Measurements from ENCODE around the gene CIITA. TPM values are rescaled to one million over a fixed set of nuclear protein-coding genes. Genes with fewer than 3 reads are reported as not detected.
A peak's percentile ranks its signal among the peaks of the same experiment; 100 is the strongest.

CIITA gene
- total RNA-seq, 4 donors from 2014 or later = 27.7 to 107 (median 60.9) TPM

DNA sequence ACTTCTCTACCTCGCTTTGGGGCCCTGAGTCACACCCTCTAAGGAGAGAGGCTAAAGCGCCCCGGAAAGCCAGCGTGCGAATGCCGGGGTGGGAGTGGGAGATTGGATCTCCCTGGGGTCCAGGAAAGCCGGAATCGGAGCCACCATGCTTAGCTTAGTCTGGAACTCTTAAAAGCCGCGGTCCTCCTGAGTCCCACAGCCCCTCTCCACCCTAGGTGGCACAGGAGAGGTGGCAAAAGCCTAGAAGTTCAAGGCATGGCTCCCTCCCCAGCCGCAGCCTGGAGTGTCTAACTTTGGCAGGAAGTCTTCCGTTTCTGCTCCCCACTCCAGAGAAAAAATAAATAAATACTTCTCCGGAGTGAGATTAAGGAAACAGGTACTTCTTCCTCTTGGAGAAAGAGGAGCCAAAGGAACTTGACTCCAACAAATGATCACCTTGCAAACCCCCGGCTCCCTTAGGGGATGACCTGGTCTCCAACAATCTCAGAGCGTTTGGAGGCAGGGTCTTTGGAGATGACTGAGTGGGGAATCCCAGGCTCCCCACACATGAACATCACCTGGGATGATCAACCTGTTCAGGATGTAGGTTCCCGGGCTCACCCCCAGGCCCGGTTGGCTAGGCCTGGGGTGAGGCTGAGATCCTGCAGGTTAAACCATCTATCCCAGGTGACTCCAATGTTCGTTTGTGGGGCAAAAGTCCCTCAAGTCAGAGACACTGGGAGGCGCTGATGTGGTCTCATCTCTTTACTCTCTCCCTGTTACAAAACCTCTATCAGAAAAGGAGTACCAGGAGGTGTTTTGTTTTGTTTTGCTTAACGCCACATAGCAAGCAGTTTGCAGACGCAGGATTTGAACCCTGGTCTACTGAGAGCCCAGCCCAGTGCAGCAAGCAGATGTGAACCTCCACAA lies 2.9 kb downstream of the CIITA start:
- H3K9me3 ChIP-seq = no peaks in the 10 kb centered on the region
- H3K27me3 ChIP-seq = no peaks in the 10 kb centered on the region
- DNase-seq = peak in 2 of 3 donors; percentile 29 to 60
- H3K36me3 ChIP-seq = no peaks in the 10 kb centered on the region
- peaks cover 3 to 15% (median 5%) of the 10 kb centered on the region in 4 donors for H3K4me1 ChIP-seq
- peak overlapping the region; percentile 76 to 90 (median 84) for H3K27ac ChIP-seq
- TF ChIP-seq, protein P1, sequence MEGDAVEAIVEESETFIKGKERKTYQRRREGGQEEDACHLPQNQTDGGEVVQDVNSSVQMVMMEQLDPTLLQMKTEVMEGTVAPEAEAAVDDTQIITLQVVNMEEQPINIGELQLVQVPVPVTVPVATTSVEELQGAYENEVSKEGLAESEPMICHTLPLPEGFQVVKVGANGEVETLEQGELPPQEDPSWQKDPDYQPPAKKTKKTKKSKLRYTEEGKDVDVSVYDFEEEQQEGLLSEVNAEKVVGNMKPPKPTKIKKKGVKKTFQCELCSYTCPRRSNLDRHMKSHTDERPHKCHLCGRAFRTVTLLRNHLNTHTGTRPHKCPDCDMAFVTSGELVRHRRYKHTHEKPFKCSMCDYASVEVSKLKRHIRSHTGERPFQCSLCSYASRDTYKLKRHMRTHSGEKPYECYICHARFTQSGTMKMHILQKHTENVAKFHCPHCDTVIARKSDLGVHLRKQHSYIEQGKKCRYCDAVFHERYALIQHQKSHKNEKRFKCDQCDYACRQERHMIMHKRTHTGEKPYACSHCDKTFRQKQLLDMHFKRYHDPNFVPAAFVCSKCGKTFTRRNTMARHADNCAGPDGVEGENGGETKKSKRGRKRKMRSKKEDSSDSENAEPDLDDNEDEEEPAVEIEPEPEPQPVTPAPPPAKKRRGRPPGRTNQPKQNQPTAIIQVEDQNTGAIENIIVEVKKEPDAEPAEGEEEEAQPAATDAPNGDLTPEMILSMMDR (IDR thresholded peaks at IDR 0.05) = no peak
- TF ChIP-seq POLR2A (IDR thresholded peaks at IDR 0.05) = no peak
- peak overlapping the region; percentile 50 to 67 (median 58) for H3K4me3 ChIP-seq

- Histone ChIP-seq H3K4me3 (peak overlapping the region in 3 of 4 donors; percentile 50 to 67 (median 56)), H3K27ac (peak overlapping the region; percentile 76 to 90 (median 84)), H3K36me3 (no peaks in the 10 kb centered on the region), H3K4me1 (peaks cover 3 to 15% (median 5%) of the 10 kb centered on the region in 4 donors), H3K9me3 (no peaks in the 10 kb centered on the region), H3K27me3 (no peaks in the 10 kb centered on the region)
- peak in 1 of 3 donors; percentile 38 for DNase-seq
- no peak for TF ChIP-seq POLR2A (IDR thresholded peaks at IDR 0.05)
- TF ChIP-seq, protein P1 (IDR thresholded peaks at IDR 0.05) = no peak
Observed at GRCh38 chr16:10880594-10881452, 3.8 kb downstream of the CIITA start.

- no peak overlapping the region for H3K4me3 ChIP-seq
Observed at GRCh38 chr16:10881479-10882030, 4.6 kb downstream of the CIITA start.

GRCh38 chr16:10883004-10883403 lies 6.0 kb downstream of the CIITA start:
- Histone ChIP-seq H3K27me3 (no peaks in the 10 kb centered on the region), H3K4me3 (no peak overlapping the region), H3K4me1 (peaks cover 3 to 15% (median 8%) of the 10 kb centered on the region in 4 donors), H3K27ac (peak overlapping the region in 3 of 4 donors; percentile 14 to 89 (median 65)), H3K36me3 (no peaks in the 10 kb centered on the region), H3K9me3 (no peaks in the 10 kb centered on the region)
- DNase-seq = peak in 1 of 3 donors; percentile 58
- TF ChIP-seq, protein P1 (IDR thresholded peaks at IDR 0.05) = no peak
- no peak for TF ChIP-seq POLR2A (IDR thresholded peaks at IDR 0.05)

More at GRCh38 chr16:10881479-10882030, 4.6 kb downstream of the CIITA start:
- Histone ChIP-seq H3K4me1 (peaks cover 3 to 15% (median 8%) of the 10 kb centered on the region in 4 donors), H3K36me3 (no peaks in the 10 kb centered on the region), H3K27ac (peak overlapping the region in 1 of 4 donors; percentile 89), H3K9me3 (no peaks in the 10 kb centered on the region), H3K27me3 (no peaks in the 10 kb centered on the region)
- TF ChIP-seq, protein P1 (IDR thresholded peaks at IDR 0.05) = no peak
- TF ChIP-seq POLR2A (IDR thresholded peaks at IDR 0.05) = no peak
- DNase-seq = peak in 1 of 3 donors; percentile 42

DNA sequence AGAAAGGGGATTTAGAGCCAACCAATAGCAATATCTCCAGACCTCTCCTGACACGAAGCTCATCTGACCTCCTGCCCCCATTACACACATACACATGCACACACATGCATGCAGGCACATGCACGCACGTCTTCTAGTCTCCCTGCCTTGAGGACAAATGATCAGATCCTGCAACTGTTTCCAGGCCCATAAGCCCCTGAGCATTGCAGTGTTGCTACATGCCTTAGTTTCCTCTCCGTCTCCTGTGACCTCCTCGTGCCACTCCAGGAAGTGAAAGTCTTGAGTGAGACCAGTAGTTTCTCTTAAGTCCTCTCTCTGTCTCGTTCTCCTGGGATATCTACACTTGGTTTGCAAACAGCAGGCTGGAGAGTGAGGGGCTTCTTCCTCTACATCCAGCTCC lies 8.2 kb downstream of the CIITA start:
- Histone ChIP-seq H3K4me1 (peaks cover 0 to 16% (median 11%) of the 10 kb centered on the region in 4 donors), H3K27ac (peak overlapping the region in 2 of 4 donors; percentile 32 to 89), H3K36me3 (no peaks in the 10 kb centered on the region), H3K27me3 (no peaks in the 10 kb centered on the region), H3K9me3 (no peaks in the 10 kb centered on the region), H3K4me3 (no peak overlapping the region)
- DNase-seq = peak in 2 of 3 donors; percentile 50 to 64
- TF ChIP-seq POLR2A (IDR thresholded peaks at IDR 0.05) = no peak
- TF ChIP-seq, protein P1 (IDR thresholded peaks at IDR 0.05) = no peak

Measured in Peyer's patch (tissue), 4 donors.